Stomach (tissue), 4 donors: ENCODE results near the gene HECW1.

ENCODE experiments used
- CTCF ChIP-seq, 7 experiments: fragments of 450-650 bp in 4 of 7; fragments of 200-600 bp in 3 of 7; sonication (generic) in 3 of 7; IDR thresholded peaks; one replicate each; pipeline ENCODE4 v1.5.1; 2016 to 2019; ENCODE audit warnings: antibody characterized with exemption in 7 of 7, control low read depth in 2 of 7, mild to moderate bottlenecking in 1 of 7
- EP300 ChIP-seq: sonication (generic); formaldehyde crosslinking; IDR thresholded peaks from one replicate; pipeline ENCODE4 v1.6.1; 2017; ENCODE audit warnings: antibody characterized with exemption
- POLR2AphosphoS5 ChIP-seq, 3 donors: sonication (generic); formaldehyde crosslinking; IDR thresholded peaks; one replicate each; pipeline ENCODE4 v1.6.1; 2016; ENCODE audit warnings: antibody characterized with exemption in 3 of 3

- no peak for TF ChIP-seq CTCF (IDR thresholded peaks at IDR 0.05)
- TF ChIP-seq EP300: no peak
- no peak for TF ChIP-seq POLR2AphosphoS5 (IDR thresholded peaks at IDR 0.05)
Observed at GRCh38 chr7:43113622-43114457, 1.4 kb downstream of the HECW1 start.
